HG02642 (cell line): ENCODE measurements around the gene SWSAP1.
"Not testable (repeated sequence)": the region's sequence is repeated elsewhere in the genome, so short reads cannot be mapped to it uniquely, and the experiment has no call there.

Source experiments
- ATAC-seq: cut with Tn5 transposase; IDR thresholded peaks from one replicate; pipeline ENCODE4 v1.9.1; 2021; ENCODE audit warnings: mild to moderate bottlenecking; ENCODE audit not compliant: unreplicated experiment, poor library complexity

The SWSAP1 gene, protein sequence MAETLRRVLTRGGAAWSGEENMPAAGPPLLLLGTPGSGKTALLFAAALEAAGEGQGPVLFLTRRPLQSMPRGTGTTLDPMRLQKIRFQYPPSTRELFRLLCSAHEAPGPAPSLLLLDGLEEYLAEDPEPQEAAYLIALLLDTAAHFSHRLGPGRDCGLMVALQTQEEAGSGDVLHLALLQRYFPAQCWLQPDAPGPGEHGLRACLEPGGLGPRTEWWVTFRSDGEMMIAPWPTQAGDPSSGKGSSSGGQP

DNA sequence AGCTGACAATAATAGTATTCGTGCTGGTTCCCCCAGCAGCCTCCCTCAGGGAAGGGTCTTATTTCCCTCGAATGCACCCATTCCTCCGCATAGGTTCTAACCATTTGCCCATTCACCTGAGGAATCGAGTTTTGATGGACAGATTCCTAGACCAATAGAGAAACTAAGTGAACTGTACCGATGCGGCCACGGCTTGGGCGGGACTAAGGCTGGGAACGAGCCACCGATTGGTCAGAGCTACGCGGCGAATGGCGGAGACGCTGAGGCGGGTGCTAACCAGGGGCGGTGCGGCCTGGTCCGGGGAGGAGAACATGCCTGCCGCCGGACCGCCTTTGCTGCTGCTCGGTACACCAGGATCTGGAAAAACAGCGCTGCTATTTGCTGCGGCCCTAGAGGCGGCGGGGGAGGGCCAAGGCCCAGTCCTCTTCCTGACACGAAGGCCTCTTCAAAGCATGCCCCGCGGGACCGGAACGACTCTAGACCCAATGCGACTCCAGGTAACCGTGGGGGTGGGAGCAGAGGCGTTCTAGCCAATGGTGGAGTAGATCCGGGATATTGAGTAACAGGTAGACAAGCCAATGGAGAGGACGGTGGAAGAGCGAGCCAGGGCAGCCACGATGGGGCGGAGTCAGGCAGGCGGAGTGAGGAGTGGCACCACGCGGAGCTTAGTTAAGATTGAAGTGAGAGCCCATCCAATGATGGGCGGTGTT is at the start of gene SWSAP1:
Gene SWSAP1 (plus strand): TSS at position 234 of the 710 bp plus-strand sequence. CDS start 15 bp downstream, at position 249.
- peak; percentile 89 for ATAC-seq

DNA sequence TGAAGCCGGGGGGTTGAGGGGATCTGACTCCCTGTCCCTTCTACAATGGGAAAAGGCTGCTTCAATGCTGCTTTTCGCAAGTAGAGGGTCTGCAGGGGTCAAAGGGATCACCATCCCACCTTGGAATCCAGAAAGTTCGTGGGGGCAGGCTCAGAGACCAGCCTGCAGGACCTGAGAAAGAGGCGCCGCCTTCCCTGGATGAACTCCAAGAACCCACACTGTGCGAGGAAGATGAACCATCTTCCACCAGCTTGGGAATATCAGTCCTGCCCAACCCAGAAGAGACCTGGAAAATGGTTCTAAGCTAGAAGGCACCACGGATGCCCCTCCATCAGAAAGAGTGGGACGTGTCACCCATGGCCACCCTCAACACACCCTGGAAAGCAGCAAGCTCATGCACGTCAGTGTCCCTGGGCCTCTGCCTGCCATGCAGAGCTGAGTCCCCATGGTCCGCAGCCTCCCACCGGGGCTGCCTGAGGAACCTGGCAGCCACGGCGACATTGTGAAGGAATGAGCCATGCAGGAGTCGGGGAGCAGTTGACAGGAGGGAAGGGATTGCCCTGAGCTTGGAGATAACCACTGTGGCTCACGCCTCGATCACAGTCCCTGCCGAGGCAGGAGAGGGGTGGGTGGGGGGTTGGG is 49.6 kb upstream of the SWSAP1 start:
- no peak for ATAC-seq

DNA sequence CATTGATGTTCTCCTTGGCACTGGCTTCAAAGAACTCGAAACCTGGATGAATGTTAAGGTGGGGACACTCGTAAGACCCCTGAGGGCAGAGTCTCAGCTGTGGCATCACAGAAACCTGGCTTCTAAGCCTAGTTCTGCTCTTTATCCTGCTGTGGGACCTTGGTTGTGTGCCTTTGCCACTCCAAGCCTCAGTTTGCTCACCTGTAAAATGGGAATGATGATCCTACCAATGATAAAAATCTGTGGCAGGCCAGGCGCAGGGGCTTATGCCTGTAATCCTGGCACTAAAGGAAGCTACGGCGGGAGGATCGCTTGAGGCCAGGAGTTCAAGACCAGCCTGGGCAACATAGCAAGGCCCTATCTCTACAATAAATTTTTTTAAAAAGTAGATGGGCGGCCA is 48.9 kb upstream of the SWSAP1 start:
- ATAC-seq = no peak

DNA sequence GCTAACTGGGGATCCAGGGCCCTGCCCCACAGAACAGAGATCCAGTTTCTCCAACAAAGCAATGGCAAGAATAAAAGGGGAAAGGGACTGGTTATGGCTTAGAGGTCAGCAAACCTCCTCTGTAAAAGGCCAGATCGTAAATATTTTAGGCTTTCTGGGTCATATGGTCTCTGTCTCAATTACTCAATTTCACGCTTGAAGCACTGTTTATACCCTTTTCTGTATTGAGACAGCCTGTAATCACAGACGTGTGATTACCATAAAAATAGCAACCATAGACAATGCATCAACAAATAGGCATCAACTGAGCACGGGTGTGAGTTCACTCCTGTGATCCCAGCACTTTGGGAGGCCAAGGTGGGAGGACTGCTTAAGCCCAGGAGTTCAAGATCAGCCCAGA is 44.3 kb upstream of the SWSAP1 start:
- no peak for ATAC-seq

DNA sequence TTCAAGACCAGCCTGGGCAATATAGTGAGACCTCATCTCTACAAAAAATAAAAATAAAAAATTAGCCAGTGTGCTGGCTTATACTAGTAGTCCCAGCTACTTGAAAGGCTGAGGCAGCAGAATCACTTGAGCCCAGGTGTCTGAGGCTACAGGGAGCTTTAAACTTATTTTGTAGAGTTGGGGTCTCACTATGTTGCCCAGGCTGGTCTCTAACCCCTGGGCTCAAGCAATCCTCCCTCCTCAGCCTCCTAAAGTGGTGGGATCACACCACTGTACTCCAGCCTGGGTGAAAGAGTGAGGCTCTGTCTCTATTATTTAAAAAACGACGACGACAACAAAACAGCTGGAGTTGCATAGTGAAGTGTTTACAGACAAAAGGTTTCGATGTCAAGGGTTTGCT is 43.0 kb upstream of the SWSAP1 start:
- ATAC-seq = no peak

DNA sequence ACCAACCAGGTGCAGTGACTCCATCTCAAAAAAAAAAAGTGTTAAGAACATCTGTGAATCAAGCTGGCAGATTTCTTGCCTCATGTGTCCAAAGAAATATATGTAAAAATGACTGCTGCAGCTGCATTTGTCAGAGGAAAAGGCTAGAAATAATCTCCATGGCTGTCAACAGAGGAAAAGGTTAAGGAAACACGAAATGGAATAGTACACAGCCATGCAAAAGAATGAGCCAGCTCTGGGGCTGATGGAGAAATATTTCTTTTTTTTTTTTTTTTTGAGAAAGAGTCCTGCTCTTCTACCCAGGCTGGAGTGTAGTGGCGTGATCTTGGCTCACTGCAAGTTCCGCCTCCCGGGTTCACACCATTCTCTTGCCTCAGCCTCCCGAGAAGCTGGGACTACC is 41.6 kb upstream of the SWSAP1 start:
- no peak for ATAC-seq

DNA sequence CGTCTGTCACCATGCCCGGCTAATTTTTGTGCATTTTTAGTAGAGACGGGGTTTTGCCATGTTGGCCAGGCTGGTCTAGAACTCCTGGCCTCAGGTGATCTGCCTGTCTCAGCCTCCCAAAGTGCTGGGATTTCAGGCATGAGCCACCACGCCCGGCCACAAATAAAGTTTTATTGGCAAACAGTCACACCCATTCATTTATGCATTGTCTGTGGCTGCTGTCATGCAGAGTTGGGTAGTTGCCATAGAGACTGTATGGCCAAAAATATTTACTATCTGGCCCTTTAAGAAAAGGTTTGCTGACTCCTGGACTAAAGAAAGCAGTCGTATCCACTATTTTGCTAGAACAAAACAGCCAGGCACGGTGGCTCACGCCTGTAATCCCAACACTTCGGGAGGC is 40.6 kb upstream of the SWSAP1 start:
- ATAC-seq = not testable (repeated sequence)

DNA sequence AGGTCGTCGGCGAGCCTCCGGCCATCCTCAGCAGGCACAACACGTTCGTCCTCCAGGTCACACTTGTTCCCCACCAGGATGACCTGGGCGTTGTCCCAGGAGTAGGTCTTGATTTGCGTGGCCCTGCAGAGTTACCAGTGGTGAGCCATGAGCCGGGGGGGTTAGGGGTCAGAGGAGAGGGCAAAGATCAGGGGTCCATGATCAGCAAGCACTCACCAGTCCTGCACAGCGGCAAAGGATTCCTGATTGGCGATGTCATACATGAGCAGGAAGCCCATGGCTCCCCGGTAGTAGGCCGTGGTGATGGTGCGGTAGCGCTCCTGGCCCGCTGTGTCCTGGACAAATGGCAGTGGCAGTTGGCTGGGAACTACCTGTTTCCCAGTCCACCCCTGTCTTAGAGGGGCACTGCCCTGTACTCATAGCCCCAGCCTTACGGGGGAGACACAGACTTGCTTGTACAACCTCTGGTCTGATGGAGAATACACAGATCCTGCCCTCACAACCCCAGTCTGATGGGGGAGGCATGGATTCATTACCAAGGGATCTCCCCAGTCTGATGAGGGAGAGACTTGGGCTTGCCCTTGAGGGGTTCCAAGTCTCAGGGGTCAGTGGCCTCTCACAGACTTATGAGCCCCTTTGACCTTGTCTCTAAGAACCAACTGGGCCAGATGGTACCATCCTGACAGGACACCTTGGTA is 38.9 kb upstream of the SWSAP1 start:
- no peak for ATAC-seq

DNA sequence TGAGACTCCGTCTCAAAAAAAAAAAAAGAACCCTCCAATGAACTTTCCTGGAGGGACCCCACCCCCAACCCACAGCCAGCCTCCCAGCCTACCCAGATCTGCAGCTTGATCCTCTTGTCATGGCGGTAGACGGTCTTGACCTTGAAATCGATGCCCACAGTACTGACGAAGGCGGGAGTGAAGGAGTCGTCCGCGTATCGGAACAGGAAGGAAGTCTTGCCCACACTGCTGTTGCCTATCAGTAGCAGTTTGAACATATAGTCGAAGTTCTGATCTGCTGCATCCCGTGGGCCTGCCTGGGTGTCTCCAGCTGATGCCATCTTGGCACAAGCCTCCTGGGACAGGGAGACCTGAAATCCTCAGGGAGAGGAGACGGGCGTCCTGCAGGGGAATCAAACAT is 37.4 kb upstream of the SWSAP1 start:
- ATAC-seq = no peak

DNA sequence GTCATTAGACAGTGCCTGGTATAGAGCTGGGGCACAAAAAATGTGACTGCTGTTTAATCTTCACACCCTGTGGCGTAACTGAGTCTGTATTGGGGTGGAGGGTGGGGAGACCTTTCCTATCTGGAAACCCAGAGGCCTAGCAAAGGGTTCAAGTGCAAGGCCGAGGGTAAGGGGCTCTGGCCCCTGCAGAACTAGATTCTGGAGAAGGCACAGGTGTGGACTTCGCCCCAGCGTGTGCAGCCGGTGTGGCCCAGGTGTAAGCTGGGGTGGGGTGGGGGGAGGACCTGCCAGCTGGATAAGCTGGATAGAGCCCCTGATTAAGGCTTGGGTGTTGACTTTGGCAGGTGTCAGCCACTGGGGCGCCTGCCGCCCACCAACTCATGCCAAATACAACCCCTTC is 36.3 kb upstream of the SWSAP1 start:
- no peak for ATAC-seq

DNA sequence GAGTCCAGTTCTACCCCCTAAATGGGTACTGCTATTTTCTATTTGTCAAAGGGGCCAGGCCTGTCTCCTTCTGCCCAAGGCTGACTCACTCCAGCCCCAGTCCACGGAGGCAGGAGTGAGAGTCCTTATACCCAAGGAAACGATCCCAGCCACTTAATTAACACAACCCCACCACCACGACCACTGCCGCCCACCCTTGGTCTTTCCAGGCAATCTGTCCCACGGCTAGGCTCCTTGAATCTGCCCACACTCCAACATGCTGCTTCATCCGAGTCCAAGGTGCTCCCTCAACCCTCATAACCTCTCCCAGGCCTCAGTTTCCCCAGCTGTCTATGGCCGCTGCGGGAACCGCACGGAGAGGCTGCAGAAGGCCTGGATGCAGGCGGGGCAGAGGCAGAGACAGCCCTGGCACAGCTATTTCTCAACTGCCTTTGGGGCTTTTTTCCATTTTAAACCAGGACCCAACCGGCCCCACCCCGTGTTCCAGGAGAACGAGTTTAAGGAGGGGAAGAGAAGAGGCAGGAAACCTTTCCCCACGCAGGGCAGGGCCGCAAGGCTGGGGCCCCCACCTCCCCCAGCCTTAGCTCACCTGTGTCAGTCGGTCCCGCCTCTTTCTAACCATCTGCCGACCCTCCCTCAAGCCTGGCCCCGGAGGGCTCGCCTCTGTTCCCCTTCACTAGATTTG is 35.8 kb upstream of the SWSAP1 start:
- no peak for ATAC-seq

DNA sequence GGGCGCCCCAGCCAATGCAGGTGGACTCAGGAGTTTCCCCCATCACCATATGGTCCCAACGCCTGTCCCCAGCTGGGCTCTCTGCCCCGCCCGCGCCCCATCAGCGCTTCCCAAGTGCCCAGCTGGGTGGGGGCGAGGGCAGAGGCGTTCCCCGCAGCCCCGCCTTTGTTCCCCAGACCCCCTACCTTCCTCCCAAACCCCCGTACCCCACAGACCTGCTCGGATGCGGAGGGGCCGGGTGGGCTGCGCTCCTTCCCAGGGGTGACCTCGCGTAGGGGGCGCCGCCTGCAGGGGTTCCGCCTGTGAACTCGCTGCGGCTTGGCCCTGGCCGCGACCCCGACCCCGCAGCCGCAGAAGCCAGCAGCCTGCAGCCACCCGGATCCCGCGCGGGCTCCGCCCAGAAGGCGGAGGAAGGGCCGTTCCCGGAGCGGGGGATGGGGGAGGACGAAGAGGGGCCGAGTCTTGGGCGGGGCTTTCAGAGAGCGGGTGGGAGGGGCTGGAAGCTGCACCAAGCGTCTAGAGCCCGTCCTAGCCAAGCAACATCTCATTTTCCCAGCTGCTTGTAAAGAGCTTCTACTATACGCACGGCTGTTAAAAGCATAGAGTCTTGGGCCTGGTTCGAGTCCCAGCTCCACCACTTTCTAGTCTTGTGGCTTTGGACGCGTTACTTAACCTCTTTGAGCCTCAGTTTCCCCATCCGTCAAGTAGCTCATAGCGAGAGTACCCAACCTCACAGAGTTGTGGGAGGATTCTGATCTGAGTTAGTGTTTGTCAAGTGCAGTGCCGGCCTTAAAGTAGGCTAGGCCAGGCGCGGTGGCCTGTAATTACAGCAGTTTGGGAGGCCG is 35.0 kb upstream of the SWSAP1 start, which contains the start of gene RAB3D:
Gene RAB3D (minus strand): TSS at position 404 of the 845 bp plus-strand sequence. CDS start 2,258 bp downstream, outside the sequence.
- ATAC-seq = peak; percentile 80

DNA sequence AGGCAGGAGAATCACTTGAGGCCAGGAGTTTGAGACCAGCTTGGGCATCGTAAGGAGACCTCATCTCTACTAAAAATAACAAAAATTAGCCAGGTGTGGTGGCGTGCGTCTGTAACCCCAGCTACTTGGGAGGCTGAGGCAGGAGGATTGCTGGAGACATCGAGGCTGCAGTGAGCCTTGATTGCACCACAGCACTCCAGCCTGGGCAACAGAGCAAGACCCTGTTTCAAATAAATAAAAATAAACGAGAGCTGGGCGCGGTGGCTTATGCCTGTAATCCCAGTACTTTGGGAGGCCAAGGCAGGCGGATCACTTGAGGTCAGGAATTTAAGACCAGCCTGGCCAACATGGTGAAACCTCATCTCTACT is 34.4 kb upstream of the SWSAP1 start:
- ATAC-seq = not testable (repeated sequence)

DNA sequence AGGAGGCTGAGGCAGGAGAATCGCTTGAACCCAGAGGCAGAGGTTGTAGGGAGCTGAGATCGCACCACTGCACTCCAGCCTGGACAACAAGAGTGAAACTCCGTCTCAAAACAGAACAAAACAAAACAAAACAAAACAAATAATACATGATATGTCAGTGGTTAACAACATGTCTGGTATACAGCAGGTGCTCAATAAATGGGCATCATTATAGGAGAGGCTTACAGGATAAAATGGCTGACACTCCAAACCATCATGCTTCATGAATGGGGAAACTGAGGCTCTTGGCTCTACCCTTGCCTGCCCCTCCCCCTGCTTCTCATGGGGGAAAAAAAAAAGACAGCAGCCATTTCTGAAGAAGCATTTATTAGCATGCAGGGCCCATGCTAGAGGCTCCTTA is 32.0 kb upstream of the SWSAP1 start:
- ATAC-seq = no peak

DNA sequence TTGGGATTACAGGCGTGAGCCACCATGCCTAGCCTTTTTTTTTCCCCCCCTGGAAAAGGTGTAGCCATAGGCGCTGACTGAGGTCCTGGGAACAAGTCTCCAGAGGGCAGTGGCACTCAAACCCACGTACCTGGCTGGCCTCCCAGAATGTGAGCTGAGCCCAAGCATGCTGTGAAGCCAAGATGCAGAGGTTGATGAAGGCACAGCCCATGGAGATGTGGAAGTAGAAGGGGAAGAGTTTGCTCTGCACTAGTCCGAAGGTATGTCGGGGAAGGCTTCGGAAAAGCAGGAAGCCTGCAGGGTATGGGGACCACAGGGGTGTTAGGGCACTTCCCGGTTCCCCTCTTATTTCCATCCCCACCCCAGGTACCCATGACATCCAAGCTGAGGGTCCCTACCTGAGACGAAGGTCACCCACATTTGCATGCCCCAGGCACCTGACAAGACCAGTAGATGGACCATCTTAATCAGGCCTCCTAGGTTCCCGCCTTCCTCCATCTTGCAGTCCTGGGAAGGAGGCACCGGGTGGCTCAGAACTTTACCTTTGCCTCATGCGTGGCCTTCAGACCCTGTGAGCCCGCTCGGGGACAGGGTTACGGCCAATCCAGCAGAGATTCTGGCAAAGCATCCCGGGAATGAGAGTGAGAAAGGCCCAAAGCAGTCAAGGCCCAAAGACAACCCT is 29.2 kb upstream of the SWSAP1 start:
- ATAC-seq = no peak

DNA sequence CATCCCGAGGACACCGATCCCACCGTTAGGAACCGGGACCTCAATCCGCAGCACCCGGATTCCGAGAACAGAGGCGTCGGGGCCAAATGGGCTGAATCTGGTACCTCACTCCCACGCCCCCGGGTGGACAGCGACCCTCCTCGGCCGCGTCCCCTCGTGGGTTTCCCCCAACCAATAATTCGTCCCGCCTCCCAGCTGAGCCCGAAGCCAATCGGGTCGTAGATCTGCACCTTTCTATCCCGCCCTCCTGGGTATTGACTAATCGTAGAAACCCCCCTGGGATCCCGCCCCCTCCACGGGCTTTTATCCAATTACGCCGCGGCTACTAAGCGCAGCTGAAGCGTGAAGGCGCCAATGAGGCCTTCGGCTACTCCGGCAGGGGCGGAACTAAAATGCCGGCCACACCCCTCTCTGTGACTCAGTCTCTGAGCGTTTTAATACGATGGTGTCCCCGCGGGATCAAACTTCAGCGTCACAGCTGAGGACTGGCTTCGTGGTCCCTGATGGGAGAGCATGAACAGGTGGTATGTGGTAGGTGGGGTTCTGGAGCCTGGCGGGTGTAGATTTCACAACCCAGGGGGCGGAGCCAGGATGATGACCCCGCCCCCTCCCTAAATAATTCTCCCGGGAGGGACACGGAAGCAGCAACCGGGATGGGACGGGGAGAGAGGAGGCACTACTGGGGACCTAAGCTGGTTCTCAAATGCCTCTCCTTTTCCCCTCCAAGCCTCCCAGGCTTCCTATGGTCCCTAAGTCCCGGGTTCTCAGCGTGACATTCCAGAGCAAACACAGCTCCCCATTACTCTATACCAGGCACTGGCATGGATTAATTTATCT is 28.1 kb upstream of the SWSAP1 start, which contains the start of the genes CCDC159 and TMEM205:
Gene CCDC159 (plus strand): TSS at position 416 of the 837 bp plus-strand sequence. CDS start 88 bp downstream, at position 504.
Gene TMEM205 (minus strand): TSS at position 165 of the 837 bp plus-strand sequence. CDS start 649 bp downstream, outside the sequence.
- ATAC-seq = peak; percentile 92

DNA sequence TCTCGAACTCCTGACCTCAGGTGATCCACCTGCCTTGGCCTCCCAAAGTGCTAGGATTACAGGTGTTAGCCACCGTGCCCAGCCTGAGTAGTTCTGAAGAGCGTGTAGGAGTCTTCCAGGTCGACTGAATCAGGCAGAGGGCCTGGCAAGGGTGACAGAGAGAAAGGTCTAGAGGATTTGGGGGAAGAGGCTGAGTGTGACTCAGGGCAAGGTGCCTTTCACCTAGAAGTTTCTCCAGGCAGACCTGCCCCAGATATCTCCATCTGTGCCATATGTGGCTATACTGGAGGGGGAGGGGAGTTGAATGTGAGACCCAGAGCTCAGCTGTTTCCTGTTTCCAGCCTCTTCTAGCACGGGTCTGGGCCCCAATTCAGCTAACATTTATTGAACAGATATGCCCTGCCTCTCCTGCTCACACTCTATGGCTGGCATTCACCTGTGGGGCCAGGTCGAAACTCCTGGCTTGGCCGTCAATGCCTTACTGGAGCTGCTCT is 26.9 kb upstream of the SWSAP1 start:
- ATAC-seq = no peak

DNA sequence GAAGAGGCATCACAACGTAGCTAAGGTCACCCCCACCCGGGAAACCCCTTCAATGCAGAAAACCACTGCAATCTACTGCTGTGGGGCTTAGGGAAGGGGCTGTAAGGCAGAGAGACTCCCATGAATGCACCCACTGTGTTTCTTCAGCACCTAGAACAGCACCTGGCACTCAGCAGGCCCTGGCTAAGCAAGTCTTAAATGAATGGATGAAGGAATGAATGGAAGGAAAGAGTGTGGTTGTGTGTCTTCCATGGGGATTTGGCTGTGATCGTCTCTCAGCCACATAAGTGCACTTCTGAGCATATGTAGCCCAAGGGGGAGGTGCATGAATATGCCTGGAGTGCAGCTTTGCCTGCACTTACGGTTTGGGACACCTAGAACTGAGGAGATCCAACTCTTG is 25.3 kb upstream of the SWSAP1 start:
- no peak for ATAC-seq
